ENCODE measurements around the gene MSH2.
A peak's percentile ranks its signal among the peaks of the same experiment; 100 is the strongest.

MSH2 gene

GRCh38 chr2:47509821-47510385 is 106.9 kb downstream of the MSH2 start:
- no peak for DNase-seq

DNA sequence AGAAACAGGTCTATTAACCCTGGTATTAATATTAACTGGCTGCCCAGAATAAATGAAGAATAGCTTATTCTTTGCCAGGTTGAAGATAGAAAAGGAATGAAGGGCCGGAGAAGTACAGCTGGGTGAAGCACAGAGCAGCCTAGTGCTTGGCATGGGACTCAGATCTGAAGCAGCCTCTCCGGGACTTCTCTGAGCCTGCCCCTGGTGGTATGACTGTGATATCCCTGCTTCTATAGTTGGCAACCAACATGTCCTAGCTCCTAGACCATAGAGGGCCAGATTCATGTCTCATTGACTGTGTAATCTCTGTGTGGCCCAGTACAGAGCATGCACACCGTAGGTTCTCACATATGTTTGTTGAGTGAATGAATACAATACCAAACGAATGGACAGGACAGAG is 107.8 kb downstream of the MSH2 start:
- no peak for DNase-seq

DNA sequence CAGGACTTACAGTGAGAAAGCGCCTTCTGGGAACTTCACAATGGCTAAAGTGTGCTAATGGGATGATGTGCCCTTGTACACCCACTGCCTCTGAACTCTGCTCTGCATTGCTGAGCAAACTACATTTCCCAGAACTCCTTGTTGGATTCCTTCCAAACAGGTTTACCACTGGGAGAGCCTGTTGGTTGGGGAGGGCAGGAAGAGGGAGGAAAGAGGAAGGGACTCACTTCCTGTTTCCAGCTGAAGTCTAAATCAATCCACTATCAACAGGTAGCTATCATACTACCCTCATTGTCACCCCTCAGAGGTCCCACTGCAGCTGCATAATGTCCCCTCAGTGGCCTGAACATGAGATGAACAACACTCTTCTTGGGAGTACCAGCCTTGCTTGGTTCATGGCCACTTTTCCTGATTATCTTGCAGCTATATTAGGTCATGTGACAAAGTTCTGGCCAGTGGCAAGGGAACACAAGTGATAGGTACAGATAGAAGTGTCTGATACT is 109.7 kb downstream of the MSH2 start:
- DNase-seq = no peak

GRCh38 chr2:47513981-47514520 is 111.1 kb downstream of the MSH2 start:
- DNase-seq = no peak

DNA sequence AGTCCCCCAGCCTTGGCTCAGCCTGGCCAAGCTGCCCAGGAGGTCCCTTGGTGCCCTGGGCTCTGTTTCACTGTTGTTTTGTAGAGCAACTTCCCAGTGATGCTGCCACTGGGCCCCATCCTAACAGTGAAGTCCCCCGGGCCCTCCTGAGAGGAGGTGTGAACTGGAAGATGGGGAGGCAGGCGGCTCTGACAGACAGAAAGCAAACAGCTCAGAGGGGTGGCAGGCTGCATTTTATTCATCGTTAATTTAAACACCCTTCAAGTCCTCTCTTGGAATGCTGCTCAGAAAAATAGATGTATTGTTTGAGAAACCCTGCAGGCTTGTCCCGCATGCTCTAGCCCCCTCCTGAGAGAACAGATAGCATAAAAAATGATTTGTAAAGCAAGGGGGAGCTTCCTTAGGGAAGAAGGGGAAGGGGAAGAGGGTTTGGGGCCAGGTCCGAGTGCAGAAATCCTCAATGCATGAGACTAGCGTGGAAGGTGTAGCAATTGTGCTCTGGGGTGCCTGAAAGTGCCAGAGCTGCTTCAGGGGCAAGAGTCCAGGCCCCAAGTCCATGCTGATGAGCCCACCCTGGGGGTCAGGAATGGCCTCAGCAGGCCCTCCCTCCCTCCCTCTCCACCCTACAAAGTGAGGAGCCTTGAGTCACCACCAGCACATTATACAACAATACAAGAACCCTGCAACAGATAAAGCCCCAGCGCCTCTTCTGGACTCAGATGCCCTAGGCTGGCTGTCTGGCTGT is 113.6 kb downstream of the MSH2 start:
- no peak for DNase-seq

DNA sequence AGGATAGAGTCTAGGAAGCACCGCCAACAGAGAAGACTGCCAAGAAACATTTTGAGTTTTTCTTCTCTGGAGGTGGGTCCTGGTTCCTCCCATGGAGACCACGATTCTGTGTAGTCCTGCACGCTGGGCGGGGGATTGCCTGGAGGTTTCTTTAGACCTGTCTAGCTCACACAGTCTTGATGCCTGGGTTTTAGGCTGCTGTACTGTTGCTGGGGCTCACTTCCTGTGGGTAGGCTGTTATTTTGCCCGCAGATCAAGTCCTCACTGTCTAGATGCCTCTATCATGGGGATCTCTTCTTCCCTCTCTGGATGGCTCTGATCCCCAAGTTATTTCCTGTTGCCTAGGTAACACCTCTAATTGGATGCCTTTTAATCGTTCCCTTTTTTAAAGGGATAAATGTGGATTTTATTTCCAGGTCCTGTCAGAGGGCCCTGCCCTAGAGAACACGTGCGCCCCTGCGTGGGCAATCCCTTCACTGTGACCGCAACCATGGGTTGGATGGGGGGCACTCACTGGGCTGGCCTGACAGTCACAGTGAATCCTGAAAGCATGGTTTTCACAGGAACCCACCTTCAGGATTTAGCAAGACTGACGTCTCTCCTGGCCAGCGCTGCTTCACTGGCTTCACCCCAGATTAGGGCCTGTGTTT is 115.7 kb downstream of the MSH2 start:
- no peak for DNase-seq

GRCh38 chr2:47519147-47519537 is 116.2 kb downstream of the MSH2 start:
- no peak for DNase-seq

- no peak for DNase-seq
Measured at GRCh38 chr2:47519604-47520301, 116.8 kb downstream of the MSH2 start.

GRCh38 chr2:47520302-47520630 is 117.3 kb downstream of the MSH2 start:
- no peak for DNase-seq

DNA sequence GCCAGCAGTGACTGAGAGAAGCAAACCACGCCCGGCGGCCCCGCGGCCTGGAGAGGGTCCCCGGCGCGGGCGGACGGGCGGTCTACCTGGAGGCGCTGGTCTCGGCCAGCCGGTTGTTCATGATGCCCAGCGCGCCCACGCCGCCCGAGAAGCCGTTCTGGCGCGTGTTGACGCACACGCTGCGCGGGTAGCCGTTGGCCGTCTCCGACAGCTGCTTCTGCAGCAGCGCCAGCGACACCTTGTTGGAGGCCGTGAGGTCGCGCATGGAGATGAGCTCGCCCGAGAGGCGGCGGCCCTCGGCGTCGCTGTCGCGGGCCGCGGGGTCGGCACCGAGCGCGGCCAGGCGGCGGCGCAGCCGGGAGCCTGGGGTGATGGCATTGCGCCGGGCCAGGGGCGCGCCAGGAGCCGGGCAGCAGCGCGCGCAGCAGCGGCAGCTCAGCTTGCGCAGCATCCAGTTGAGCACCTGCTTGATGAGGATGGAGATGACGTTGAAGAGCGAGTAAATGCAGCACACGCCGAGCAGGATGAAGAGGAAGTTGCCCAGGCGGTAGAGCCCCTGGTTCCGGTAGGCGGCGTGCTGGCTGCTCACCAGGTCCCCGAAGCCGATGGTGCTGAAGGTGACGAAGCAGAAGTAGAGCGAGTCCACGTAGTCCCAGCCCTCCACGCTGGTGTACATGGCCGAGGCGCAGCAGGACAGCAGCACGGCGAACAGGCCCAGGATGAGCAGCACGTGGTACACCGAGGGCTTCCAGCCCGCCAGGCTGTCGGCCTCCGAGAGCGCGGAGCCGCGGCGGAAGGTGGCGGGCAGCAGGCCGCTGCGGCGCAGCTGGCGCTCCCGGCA is 118.1 kb downstream of the MSH2 start:
- peak; percentile 67 for DNase-seq

DNA sequence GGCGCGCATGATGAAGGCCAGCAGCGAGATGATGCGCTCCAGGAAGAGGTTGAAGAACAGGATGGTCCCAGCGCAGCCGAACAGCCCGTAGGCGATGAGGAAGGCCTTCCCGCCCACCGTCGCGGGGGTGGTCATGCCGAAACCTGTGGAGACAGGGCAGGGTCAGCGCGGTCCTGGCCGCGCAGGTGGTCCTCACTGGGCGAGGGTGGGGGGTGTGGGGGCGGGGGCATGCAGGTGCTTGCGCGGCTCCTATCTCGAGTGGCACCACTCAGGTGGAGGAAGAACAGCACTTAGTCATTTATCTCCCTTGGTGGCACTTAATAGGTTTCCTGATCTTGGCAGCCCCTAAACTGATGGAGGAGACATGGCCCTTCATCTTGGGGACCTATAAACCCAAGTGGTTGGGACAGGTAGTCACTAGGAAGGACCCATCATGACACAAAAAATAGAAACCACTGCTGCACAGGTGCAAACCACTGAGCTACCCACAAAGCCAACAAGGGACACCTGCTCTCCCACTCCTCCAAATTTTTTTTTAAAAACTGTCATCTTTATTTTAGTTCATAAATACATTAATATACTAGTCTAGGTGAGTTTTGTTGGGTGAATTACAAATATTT is 118.8 kb downstream of the MSH2 start:
- no peak for DNase-seq

- no peak for DNase-seq
Measured at GRCh38 chr2:47525167-47525566, 122.2 kb downstream of the MSH2 start.

GRCh38 chr2:47528455-47528854 is 125.5 kb downstream of the MSH2 start:
- no peak for DNase-seq

DNA sequence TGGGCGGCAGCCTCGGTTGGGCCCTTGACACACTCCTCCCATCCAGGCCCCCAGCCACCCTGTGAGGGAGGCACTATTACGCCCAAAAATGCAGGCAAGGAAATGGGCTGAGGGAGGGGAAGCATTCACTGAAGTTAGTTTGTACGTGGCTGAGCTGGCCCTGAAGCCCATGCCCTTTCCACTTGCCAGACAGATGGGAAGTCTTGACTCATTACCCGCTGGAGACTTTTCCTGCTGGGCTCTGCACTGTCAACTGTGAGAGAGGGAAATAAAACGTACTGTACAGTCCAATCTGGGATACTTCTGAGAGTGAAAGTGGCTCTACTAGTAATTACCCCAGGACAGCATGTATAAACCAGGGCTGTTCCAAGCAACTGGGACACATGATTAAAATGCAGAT is 125.9 kb downstream of the MSH2 start:
- DNase-seq = no peak

- DNase-seq = no peak
Measured at GRCh38 chr2:47530105-47530760, 127.3 kb downstream of the MSH2 start.

DNA sequence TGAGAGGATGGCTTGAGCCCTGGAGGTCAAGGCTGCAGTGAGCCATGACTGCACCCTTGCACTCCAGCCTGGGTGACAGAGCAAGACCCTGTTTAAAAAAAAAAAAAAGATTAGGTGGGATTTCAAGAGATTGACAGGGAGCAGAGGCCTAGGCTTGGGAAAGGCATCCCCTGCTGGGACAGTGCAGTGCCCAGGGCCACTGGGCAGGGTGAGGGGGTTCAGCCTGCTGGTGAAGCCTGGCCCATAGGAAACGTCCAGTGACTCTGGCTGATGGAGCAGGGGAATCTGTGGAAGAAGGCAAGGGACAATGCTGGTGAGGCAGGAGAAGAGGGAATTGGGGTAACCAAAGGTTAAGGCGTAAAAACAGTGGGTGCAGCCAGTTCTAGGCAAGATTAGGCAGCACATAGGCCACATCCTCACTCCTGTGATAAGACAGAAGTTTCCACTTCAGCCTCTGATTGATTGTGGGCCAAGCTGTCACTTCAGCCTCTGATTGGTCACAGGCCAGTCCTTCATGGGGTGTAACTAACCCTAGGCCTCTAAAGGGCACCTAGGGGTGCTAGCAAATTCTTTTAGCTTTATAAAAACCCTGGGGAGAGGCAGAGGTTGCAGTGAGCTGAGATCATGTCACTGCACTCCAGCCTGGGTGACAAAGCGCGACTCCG is 128.6 kb downstream of the MSH2 start:
- no peak for DNase-seq
